Activated naive CD8-positive, alpha-beta T cell (primary cell): Measurements from ENCODE around the gene CDH4.

Experiments
- H3K27ac Mint-ChIP-seq: one replicate; pipeline ENCODE4 v1.8.0; 2021; ENCODE audit warnings: mixed read lengths
- H3K27me3 Mint-ChIP-seq: one replicate; pipeline ENCODE4 v1.8.0; 2021; ENCODE audit warnings: mixed read lengths
- H3K36me3 Mint-ChIP-seq: one replicate; pipeline ENCODE4 v1.8.0; 2021; ENCODE audit warnings: mixed read lengths
- H3K4me1 Mint-ChIP-seq: one replicate; pipeline ENCODE4 v1.8.0; 2021; ENCODE audit warnings: low read depth, mixed read lengths
- H3K4me3 Mint-ChIP-seq: one replicate; pipeline ENCODE4 v1.8.0; 2021; ENCODE audit warnings: mild to moderate bottlenecking, mixed read lengths
- H3K9me3 Mint-ChIP-seq: one replicate; pipeline ENCODE4 v1.8.0; 2021; ENCODE audit warnings: low read depth, mixed read lengths

The CDH4 gene

DNA sequence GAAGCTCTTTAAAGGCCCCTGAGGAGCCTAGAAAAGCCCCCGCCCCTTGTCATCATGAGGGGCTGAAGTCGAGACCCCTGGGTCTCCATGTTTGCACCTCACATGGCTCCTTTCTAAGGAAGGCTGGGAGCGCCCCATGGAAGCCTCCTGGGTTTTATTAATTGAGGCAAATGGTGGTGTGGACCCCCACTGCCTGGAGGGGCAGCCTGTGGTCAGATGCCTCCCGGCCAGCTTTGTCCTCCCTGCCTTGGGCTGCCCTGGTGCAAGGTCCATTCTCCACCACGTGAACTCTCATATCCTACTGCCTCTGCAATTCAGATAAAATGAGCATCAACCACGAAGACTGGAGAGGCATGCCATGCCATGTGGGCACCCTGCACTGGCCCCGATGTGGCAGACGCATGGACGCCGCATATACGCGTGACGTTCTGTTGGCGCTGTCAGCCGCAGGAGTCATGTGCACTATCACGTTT is 518.1 kb downstream of the CDH4 start:
- no peaks in the 10 kb centered on the region for H3K4me1 Mint-ChIP-seq

DNA sequence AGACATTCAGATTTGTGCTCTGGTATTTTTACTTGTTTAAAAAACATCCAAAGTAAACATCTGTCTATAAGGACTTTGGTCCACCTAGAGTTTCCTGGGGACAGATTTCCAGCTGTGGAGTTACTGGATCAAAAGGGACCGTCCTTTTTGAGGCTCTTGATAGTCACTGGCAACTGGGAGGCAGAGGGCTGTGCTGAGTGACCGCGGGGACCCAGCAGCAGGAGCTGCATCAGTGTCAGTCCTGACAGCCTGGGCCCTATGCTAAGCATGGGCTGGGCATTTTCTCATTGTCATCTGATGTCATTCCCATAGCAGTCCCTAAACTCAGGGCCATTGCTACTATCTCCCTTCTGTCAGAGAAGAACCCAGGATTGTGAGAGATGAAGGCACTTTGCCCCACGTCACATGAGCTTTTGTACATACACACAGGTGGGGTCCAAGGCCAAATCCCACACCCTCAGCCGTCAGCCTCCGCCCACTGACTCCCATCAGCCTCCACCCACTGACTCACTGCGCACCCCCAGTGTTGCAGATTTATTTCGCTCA is 519.8 kb downstream of the CDH4 start:
- no peaks in the 10 kb centered on the region for H3K9me3 Mint-ChIP-seq
- H3K36me3 Mint-ChIP-seq: no peaks in the 10 kb centered on the region
- H3K4me3 Mint-ChIP-seq: no peak overlapping the region
- H3K27ac Mint-ChIP-seq: no peak overlapping the region
- H3K27me3 Mint-ChIP-seq: no peaks in the 10 kb centered on the region
- no peaks in the 10 kb centered on the region for H3K4me1 Mint-ChIP-seq

More for the DNA sequence above, 518.1 kb downstream of the CDH4 start:
- Mint-ChIP-seq H3K27me3 (no peaks in the 10 kb centered on the region), H3K27ac (no peak overlapping the region), H3K4me3 (no peak overlapping the region), H3K36me3 (no peaks in the 10 kb centered on the region), H3K9me3 (no peaks in the 10 kb centered on the region)

GRCh38 chr20:61772828-61773631 is 521.0 kb downstream of the CDH4 start:
- H3K27ac Mint-ChIP-seq: no peak overlapping the region
- H3K4me3 Mint-ChIP-seq: no peak overlapping the region
- no peaks in the 10 kb centered on the region for H3K9me3 Mint-ChIP-seq
- H3K36me3 Mint-ChIP-seq: no peaks in the 10 kb centered on the region
- no peaks in the 10 kb centered on the region for H3K4me1 Mint-ChIP-seq
- H3K27me3 Mint-ChIP-seq: no peaks in the 10 kb centered on the region

DNA sequence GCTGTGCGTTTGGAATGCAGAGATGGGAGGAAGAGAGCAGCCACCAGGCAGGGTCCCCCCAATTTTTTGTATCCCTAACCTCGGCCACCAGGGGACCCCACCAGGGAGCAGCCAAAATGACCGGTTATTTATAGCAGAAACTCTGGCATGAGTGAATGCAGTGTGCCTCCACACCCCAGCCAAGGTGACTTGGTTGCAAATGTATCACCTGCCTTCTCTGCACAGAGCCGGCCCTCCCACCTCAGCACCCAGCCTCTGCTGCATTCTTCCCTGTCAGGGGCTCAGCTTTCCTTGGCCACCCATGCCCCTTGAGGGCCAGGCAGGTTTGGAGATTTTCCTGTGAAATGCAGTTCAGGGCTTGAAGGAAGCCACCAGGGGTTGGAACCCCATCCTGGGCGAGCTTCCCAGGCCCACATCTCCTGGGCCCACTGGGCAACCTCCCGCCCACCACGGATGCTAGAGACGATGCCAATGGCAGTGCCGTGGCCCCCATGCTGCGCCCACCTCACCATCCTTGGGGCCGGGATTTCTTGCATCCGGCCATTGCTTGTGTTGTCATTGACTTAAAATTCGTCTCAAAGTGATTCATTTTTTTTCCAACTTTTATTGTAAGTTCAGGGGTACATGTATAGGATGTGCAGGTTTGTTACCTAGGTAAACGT is 522.0 kb downstream of the CDH4 start:
- Mint-ChIP-seq H3K4me1 (no peaks in the 10 kb centered on the region), H3K9me3 (no peaks in the 10 kb centered on the region), H3K27me3 (no peaks in the 10 kb centered on the region), H3K27ac (no peak overlapping the region), H3K4me3 (no peak overlapping the region), H3K36me3 (no peaks in the 10 kb centered on the region)

DNA sequence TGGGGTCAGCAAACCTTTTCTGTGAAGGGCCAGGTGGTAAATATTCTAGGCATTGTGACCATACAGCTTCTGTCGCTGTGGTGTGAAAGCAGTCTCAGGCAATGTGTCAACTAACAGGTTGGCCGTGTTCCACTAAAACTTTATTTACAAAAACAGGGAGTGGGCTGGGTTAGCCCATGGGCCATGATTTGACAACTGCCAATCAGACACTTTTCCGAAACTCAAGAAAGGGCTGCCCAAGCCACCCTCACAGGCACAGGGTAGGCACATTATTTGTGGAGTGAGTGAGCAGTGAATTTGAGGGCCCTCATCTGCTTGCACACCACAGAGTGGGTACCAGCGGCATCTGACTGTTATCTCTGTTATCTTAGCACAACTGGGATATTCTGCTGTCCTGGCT is 523.4 kb downstream of the CDH4 start:
- H3K9me3 Mint-ChIP-seq: no peaks in the 10 kb centered on the region
- H3K36me3 Mint-ChIP-seq: no peaks in the 10 kb centered on the region
- no peak overlapping the region for H3K27ac Mint-ChIP-seq

DNA sequence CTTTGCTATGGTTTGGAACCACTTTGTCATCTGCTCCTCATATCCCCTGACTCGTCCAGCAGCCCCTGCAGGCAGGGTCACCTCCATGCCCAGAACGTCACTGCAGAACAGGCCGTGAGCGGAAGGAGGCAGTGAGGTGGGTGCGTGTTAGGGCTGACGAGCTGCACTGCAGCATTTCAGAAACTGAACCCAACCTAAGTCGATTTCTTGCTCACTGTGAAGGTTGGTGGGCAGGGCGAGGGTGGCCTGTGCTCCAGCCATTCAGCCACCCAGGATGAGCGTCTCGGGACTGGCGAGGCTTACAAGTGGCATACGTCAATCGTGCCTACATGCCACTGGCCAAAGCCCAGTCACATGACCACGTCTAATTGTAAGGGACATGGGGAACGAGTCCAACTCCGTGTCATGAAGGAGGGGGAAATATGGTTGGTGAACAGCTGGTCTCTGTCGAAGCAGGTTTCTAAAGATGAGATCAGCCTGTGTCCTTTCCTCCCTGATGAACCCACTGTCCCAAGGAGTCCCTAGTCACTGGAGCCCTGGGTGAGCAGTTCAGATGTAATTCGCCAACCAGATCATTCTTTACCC is 524.5 kb downstream of the CDH4 start:
- H3K4me1 Mint-ChIP-seq: no peaks in the 10 kb centered on the region
- H3K27ac Mint-ChIP-seq: no peak overlapping the region
- peaks cover 4% of the 10 kb centered on the region for H3K9me3 Mint-ChIP-seq
- no peaks in the 10 kb centered on the region for H3K36me3 Mint-ChIP-seq
- no peaks in the 10 kb centered on the region for H3K27me3 Mint-ChIP-seq
- no peak overlapping the region for H3K4me3 Mint-ChIP-seq

More for the DNA sequence above, 523.4 kb downstream of the CDH4 start:
- H3K27me3 Mint-ChIP-seq: no peaks in the 10 kb centered on the region
- no peaks in the 10 kb centered on the region for H3K4me1 Mint-ChIP-seq
- no peak overlapping the region for H3K4me3 Mint-ChIP-seq

DNA sequence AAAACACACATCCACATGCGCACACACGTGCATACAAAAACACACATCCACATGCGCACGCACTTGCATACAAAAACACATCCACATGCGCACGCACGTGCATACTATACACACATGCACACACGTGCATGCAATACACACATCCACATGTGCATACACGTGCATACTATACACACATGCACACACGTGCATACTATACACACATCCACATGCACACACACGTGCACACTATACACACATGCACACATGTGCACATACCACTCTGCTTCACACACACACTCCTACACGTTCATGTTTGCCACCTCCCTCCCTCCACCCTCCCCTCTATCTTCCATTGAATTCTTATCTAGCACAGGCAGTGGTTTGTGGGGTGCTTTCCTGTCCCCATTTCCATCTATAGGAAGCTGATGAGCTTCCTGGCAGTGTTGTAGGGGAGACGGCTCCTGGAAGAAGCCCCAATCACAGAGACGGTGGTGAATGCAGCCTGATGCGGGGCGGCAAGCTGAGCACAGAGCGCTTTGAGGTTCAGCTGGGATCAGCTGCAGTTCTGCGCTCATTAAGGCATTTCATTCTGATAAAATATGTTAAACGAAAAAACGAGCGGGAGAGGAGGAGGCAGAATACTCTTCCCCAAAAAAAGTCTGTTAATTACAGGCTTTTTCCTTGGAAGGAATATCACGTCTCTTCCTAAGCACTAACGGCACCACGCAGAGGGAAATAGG is 525.9 kb downstream of the CDH4 start:
- no peaks in the 10 kb centered on the region for H3K4me1 Mint-ChIP-seq
- H3K27ac Mint-ChIP-seq: no peak overlapping the region
- H3K27me3 Mint-ChIP-seq: no peaks in the 10 kb centered on the region
- no peak overlapping the region for H3K4me3 Mint-ChIP-seq
- H3K36me3 Mint-ChIP-seq: peaks cover 2% of the 10 kb centered on the region
- H3K9me3 Mint-ChIP-seq: peaks cover 6% of the 10 kb centered on the region

DNA sequence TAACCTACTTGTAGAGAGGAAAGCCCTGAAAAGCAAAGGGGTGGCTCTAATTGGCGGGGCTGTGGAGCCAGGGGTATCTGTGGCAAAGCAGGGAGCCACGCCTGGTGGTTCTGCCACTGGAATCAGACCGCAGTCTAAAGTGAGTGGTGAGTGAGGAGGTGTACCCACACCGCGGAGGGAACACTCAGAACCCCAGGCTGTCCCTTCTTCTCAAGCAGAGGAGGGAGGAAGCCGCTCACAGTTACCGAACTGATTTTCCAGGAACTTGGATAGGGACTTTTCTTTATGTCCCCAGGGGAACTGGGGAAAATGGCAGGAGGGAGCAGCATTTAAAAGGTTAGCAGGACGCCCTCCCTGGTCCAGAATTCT is 526.4 kb downstream of the CDH4 start:
- Mint-ChIP-seq H3K36me3 (peaks cover 2% of the 10 kb centered on the region), H3K27ac (no peak overlapping the region), H3K4me1 (no peaks in the 10 kb centered on the region), H3K27me3 (no peaks in the 10 kb centered on the region), H3K4me3 (no peak overlapping the region), H3K9me3 (peaks cover 6% of the 10 kb centered on the region)

DNA sequence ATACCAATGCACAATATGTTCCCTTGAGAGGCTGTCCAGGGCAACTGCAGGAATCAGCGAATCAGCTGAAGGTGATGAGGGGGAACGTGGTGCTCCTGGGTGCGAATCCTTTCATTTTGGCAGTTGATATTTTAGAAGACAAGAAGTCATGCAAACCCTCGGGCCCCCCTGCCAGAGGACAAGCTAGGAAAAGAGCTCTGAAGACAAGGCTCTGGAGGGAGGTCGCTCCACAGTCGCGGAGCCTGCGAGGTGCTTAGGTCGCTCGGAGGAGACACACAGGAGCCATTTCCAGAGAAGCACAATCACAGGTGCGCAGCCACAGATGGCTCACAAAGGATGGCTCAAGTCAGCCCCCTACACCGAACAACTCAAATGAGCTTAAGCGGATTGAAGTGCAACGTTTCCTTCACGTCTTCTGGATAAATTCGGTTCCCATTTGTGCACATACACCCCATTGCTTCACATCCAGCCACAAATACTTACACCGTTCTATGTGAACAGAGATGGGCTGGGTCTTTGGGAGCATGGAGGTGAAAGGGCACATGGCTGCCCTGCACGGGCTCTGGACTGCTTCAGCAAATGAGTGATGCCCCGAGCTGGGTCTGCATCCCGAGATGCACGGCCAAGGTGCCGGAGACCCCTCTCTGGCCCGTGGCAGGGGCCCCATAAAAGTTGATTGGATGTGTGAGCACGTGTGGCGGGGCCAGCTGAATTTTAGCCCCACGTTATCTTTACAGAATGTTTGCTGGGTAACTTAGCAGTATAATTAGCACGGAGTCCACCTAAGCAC is 527.3 kb downstream of the CDH4 start:
- Mint-ChIP-seq H3K27me3 (no peaks in the 10 kb centered on the region), H3K27ac (no peak overlapping the region), H3K9me3 (peaks cover 6% of the 10 kb centered on the region), H3K36me3 (peaks cover 2% of the 10 kb centered on the region), H3K4me1 (no peaks in the 10 kb centered on the region), H3K4me3 (no peak overlapping the region)

GRCh38 chr20:61780066-61780465 is 528.0 kb downstream of the CDH4 start:
- Mint-ChIP-seq H3K4me1 (no peaks in the 10 kb centered on the region), H3K9me3 (peaks cover 6% of the 10 kb centered on the region), H3K27me3 (no peaks in the 10 kb centered on the region), H3K36me3 (peaks cover 2% of the 10 kb centered on the region), H3K27ac (no peak overlapping the region), H3K4me3 (no peak overlapping the region)

- H3K36me3 Mint-ChIP-seq: peaks cover 2% of the 10 kb centered on the region
- H3K4me3 Mint-ChIP-seq: no peak overlapping the region
- peaks cover 3% of the 10 kb centered on the region for H3K27me3 Mint-ChIP-seq
- H3K9me3 Mint-ChIP-seq: peaks cover 6% of the 10 kb centered on the region
- H3K4me1 Mint-ChIP-seq: no peaks in the 10 kb centered on the region
- no peak overlapping the region for H3K27ac Mint-ChIP-seq
Measured at GRCh38 chr20:61784801-61785566, 532.9 kb downstream of the CDH4 start.

DNA sequence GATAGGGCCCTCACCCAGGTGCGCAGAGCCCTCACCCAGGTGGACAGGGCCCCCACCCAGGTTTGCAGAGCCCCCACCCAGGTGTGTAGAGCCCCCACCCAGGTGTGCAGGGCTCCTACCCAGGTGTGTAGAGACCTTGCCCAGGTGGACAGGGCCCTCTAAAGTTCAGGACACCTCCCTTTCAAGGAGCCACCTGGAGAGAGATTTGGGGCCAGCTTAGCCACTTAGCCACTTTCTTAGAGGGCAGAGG is 533.4 kb downstream of the CDH4 start:
- no peaks in the 10 kb centered on the region for H3K4me1 Mint-ChIP-seq
- peaks cover 3% of the 10 kb centered on the region for H3K27me3 Mint-ChIP-seq
- no peak overlapping the region for H3K4me3 Mint-ChIP-seq
- no peak overlapping the region for H3K27ac Mint-ChIP-seq
- peaks cover 2% of the 10 kb centered on the region for H3K36me3 Mint-ChIP-seq
- H3K9me3 Mint-ChIP-seq: peaks cover 6% of the 10 kb centered on the region

GRCh38 chr20:61786230-61786629 is 534.2 kb downstream of the CDH4 start:
- Mint-ChIP-seq H3K9me3 (peaks cover 5% of the 10 kb centered on the region), H3K27ac (no peak overlapping the region), H3K4me1 (no peaks in the 10 kb centered on the region), H3K4me3 (no peak overlapping the region), H3K27me3 (peaks cover 3% of the 10 kb centered on the region), H3K36me3 (peaks cover 2% of the 10 kb centered on the region)

DNA sequence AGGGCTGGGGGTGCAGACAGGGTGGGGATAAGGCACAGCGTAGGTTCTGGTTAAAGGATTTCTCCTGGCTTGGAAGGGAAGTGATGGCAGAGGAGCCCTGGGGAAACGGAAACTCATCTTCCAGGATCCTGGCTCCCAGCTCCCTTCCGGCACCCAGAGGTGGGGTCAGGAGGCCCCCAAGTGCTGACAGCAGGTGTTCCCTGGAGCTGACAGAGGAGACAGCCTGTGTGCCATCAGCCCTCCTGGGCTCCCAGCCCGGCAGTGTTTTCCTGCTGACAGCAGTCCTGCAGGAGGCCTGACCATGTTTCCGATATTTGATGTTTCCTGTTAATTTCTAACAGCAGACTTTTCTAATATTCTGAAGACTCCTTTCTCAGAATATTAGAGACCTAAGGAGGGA is 536.3 kb downstream of the CDH4 start:
- Mint-ChIP-seq H3K4me1 (no peaks in the 10 kb centered on the region), H3K9me3 (no peaks in the 10 kb centered on the region), H3K4me3 (no peak overlapping the region), H3K27me3 (peaks cover 3% of the 10 kb centered on the region), H3K27ac (no peak overlapping the region), H3K36me3 (no peaks in the 10 kb centered on the region)
